SK-N-SH (cell line): Measurements from ENCODE around the gene SAA1.

ENCODE experiments used
- CTCF ChIP-seq: fragments of 200-600 bp; sonication (generic); IDR thresholded peaks from 2 replicates; pipeline ENCODE4 v1.6.1; 2017; ENCODE audit warnings: antibody characterized with exemption, mild to moderate bottlenecking, moderate library complexity
- EP300 ChIP-seq, 2 experiments: IDR thresholded peaks; 2 replicates each; pipeline versions ENCODE4 v1.4.0 to v1.6.1; 2012; ENCODE audit warnings: borderline replicate concordance in 1 of 2, low read depth in 1 of 2, low read length in 1 of 2
- RAD21 ChIP-seq: IDR thresholded peaks from 2 replicates; pipeline ENCODE4 v1.6.1; 2012; ENCODE audit warnings: mild to moderate bottlenecking, low read length
- TF ChIP-seq, protein P1 (sequence below): fragments of 150-350 bp; IDR thresholded peaks from 2 replicates; pipeline ENCODE4 v1.6.1; 2017; ENCODE audit warnings: antibody characterized with exemption, low read length, low read depth, borderline replicate concordance

GRCh38 chr11:18280438-18281045, 14.5 kb downstream of the SAA1 start:
- no peak for TF ChIP-seq RAD21
- TF ChIP-seq EP300 (IDR thresholded peaks at IDR 0.05; ENCODE audit: borderline replicate concordance in 1 of 2, low read depth in 1 of 2, low read length in 1 of 2) = no peak
- TF ChIP-seq, protein P1, sequence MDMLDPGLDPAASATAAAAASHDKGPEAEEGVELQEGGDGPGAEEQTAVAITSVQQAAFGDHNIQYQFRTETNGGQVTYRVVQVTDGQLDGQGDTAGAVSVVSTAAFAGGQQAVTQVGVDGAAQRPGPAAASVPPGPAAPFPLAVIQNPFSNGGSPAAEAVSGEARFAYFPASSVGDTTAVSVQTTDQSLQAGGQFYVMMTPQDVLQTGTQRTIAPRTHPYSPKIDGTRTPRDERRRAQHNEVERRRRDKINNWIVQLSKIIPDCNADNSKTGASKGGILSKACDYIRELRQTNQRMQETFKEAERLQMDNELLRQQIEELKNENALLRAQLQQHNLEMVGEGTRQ = no peak
- TF ChIP-seq CTCF = no peak
